Fibroblast of upper back skin (primary cell): Measurements from ENCODE around the gene UGT1A7.
"Not testable (repeated sequence)": the region's sequence is repeated elsewhere in the genome, so short reads cannot be mapped to it uniquely, and the experiment has no call there.

Experiments used
- DNase-seq: peaks from one replicate; pipeline ENCODE4 v3.0.0-alpha.2; 2013

Gene UGT1A7

DNA sequence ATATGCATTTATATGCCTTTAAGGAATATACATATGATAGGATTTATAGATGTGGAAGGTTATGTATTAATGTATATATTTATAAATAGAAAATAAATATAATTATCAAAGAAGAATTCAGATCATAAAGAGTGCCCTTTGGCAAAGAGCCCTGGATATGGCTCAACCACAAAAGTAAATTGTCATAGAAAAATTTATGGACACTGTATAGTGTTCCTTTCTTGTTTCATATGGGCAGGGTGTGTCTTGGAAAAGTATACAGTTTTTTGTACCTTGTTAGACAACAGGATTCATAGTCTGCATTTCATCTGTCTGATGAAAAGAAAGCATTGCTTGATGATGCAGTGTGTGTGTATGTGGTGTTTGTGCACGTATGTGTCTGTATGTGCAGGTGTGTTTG, 2.9 kb downstream of the UGT1A7 start:
- no peak for DNase-seq

DNA sequence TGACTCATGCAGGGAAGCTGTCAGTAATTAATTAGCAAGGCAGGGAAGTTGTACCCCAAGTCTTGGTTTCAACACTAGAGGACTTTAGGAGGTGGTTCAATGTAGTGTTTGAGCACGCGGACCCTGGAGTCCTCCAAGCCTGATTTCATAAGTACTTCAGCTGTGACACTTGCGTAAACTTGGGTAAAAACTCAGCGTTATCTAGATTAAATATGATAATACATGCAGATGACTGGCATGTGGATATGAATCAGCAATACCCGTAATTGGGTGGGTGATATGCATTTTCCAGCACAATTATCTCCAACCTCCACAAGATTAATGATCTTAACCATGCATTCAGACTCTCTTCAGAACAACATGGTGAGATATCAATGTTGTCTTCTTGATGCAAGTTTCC, 5.2 kb downstream of the UGT1A7 start:
- DNase-seq: no peak

DNA sequence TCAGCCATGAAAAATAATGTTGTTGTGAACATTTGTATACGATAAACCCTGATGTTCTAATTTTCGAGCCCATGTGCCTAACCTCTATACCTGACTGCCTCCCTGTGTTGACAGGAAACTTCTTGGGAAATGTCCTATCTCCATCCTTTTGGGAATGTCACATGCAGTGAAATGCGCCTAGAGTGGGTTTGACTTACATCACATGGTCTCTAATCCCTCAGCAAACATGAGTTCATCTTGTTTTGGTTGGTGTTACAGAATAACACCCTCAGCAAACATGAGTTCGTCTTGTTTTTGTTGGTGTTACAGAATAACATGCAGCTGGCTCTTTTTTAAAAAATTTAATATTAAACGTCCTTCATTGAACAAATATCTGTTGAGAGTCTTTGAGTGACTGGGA, 6.6 kb downstream of the UGT1A7 start:
- no peak for DNase-seq

DNA sequence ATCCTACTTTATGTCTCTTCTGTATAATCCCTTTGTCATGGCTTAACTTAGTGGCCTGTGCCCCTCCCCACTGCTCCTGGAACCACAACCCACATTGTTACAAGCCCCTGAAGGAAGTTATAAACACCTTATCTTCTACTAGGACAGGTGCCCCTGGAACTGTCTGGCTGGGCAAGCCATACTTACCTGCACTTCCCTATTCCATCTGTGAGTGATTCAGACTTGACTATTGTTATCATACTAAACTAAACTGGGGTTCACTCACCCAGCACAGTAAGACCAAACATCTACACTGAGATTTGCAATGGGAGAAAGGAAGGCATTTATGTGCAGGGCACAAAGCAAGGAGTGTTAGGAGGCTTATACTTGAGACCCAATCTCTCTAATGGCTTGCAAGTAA, 7.3 kb downstream of the UGT1A7 start:
- DNase-seq: no peak

DNA sequence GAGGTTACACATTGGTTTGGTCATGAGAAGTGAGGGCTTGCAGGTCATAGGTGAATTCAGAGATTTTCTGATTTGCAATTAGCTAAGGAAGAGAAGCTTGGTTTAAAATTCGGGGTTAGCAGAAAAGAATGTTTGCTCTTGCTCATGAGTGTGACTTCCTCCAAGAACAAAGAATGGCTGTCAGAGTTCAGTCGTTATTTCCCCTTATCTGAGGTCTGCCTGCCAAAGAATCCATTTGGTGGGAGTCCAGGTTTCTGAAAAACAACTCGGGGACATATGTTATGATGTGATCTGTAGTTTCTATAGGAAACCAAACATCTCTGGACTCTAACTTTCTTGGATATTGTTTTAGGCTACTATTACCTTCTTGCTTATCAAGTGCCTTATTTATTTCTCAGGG, 7.8 kb downstream of the UGT1A7 start:
- DNase-seq: no peak

DNA sequence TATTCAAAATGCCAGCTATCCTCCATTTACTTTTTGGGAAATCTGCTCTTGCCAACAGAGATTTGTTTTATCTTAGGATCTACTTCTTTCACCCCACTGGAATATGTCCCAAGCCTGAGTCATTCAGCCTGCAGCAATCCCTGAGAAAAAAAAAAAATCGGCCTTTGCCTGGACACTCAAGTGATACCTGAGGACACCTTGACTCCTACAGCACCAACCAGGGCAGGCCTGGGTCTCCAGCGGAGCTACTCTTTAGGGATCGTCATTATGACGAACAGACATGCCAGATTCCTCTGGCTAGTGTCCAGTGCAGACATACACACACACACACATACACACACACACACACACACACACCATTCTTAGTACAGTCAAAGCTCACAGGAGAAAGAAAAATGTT, 8.7 kb downstream of the UGT1A7 start:
- no peak for DNase-seq

DNA sequence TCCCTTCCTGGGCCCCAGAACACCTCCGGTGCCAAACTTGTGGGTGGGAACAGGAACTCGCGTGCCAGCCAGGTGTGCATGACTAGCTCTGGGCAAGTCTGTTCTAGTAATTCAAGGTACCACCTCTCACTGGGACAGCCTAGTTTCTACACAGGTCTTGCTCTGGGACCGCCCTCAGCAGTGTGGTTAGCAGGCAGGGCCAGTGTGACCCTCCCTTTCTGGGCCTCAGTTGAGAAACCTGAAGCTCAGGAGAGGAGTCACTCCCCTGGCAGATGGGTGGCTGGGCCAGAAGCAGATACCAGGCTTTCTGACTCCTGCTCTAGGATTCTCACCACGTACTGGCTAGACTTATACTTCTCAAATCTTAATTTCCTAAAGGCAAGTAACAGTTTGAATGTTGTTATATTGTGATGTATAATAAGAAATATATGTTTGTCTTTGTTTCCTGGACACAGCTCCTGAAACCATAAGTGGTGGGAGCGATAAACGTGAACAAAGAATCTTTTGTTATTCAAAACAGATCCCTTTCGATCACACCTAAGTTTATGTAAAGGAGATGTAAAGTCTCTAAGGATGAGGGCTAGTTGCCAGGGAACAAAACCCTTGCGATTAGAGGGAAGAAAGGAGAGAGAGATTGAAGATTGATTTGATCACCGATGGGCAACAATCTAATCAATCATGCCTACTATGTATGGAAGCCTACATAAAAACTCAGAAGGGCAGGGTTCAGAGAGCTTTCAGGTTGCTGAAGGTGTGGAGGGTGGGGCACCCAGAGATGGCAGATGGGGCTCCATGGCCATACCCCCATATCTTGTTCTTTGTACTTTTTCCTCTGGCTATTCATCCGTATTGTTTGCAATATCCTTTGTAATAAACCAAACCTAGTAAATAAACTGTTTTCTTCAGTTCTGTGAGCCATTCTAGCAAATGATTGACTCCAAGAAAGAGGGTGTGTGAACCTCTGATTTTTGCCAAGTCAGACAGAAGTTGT, 10.0 kb downstream of the UGT1A7 start:
- DNase-seq: no peak

DNA sequence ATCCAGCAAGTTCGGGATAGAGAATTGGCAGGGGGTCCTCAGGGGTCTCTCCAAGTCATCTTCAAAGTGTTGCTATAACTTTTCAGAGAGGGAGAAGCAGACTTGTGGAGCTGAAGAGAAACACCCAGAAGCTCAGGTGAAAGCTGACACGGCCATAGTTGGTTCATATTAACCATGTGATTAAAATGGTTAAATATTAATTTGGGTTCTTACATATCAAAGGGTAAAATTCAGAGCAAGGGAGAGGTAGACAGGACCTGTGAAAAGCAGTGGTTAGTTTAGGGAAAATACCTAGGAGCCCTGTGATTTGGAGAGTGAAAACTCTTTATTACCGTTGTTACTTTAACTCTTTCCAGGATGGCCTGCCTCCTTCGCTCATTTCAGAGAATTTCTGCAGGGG, 10.9 kb downstream of the UGT1A7 start, which contains the start of gene UGT1A6:
Gene UGT1A6, plus strand, starts transcription at position 243 of the 400 bp plus-strand sequence. Its CDS starts 115 bp downstream, at position 358.
- DNase-seq: no peak

DNA sequence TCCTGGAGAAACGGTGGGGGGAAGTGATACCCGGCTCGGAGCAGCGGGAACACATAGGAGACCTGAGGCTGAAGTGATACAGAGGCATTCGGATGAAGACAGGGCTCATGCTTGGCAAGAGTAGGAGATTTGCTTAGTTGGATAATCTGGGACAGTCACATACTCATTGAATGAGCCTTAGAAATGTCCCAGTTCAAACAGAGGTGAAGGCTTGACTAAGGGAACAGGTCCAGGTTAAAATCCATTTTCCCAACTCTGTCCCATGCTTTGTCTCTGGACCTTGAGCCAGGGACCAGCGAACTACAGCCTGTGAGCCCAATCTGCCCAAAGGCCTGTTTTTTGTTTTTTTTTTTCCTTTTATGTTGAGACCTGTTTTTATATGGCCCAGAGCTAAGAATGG, 12.3 kb downstream of the UGT1A7 start:
- DNase-seq: no peak

DNA sequence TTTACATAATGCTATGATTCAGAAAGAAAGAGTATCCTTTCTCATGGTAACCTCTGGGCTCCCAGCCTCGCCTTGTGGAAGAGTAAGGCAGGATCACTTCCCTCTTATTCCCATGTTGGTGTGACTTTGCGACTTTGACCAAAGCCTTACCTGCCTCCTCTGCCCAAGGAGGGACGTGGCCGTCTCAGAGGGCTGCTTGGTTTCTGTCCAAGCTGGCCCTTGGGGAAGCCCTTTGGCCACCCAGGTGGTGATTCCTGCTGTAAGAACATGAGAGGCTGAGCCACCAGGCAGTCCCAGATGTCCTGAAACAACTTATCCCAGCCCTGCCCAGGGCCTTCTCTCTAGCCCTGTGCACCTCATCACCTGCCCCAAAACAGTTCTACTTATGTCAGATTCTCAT, 17.0 kb downstream of the UGT1A7 start:
- no peak for DNase-seq

DNA sequence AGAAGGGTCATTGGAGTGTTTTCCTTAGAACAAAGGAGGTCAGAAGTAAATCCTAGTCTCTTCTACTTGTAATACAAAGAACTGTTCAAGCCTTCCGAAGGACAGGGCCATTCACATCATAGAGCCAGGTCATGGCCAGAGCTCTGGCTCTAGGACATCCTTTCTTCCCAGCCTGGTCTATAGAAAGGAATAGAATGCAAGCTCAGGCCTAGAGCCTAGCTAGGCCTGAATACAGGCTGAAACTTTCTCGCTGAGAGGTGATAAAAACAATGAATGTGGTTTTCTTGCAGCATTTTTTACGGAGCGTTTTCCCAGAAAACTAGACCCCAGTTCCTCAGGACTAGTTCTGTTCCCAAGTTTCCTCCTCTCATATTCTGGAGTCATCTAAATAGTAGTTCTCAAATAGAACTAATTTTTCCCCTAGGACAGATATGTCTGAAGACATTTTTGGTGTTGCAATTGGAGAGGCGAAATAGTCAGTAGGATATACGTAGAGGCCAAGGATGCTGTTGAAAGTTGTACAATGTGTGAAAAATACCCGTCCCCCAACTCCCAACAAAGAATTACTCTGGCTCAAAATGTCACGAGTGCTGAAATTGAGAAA, 17.8 kb downstream of the UGT1A7 start:
- DNase-seq: no peak

DNA sequence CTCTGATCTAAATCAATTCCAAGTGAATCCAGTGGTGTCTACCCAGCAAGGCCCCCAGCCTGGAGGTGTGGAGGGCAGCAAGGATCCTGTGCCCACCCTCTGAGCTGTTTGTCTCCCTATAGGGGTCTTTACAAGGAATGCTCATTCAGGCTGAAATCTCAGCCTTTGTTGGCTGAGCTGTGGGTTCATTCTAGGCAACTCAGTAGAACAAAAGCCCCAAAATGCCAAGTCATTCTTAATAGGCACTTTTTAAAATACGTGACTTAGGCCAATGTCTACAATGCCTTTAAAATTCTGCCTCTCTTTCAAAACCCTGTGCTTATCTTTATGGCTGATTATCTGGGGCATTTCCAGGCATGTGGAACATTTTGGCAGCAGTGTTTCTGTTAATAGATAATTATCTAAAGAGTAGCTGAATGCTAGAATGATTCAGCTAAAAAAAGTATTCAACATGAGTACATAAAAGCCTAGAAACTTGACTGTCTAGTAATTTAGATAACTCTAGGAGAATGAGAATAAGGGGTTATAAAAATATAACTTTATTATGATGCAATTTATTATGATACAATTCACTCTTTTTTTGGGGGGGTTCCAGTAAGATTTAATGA, 18.4 kb downstream of the UGT1A7 start:
- peak; percentile 24 for DNase-seq

DNA sequence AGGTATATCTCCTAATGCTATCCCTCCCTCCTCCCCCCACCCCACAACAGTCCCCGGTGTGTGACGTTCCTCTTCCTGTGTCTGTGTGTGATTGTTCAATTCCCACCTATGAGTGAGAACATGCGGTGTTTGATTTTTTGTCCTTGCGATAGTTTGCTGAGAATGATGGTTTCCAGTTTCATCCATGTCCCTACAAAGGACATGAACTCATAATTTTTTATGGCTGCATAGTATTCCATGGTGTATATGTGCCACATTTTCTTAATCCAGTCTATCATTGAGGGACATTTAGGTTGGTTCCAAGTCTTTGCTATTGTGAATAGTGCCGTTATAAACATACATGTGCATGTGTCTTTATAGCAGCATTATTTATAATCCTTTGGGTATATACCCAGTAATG, 19.1 kb downstream of the UGT1A7 start:
- not testable (repeated sequence) for DNase-seq

DNA sequence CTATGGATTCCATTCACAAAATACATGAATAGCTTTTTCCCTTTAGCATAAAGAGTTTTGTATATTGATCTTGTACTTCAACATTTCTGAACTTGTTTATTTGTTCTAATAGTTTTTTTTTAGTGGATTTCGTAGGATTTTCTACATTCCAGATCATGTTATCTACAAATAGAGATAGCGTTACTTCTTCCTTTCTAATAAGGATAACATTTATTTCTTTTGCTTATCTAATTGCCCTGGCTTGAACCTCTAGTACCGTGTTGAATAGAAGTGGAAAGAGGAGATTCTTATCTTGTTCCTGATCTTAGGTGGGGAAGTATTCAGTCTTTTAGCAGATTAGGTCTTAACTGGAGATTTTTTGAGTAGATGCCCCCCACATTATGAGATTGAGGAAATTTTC, 20.5 kb downstream of the UGT1A7 start:
- no peak for DNase-seq

DNA sequence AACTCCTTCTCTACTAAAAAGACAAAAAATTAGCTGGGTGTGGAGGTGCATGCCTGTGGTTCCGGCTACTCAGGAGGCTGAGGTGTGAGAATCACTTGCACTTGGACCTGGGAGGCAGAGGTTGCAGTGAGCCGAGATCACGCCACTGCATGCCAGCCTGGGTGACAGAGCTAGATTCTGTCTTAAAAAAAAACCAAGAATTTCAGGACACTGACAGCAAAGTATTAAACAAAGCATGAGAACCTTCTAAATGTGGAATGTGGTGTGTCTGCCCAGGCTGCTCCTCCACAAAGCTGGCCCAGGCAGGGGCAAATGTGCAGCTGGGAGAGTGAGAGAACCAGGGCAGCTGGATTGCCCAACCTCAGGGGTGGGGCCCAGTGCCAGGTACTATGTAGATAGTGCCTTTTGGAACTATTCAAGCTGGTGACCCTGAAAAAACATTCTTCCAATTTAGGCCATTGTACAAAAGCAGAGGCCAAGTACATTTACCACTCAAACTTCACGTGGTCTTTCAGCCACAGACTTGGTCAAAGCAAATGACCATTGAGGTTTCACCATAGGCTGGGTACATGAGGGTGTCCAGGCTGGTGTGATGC, 24.3 kb downstream of the UGT1A7 start:
- DNase-seq: no peak

DNA sequence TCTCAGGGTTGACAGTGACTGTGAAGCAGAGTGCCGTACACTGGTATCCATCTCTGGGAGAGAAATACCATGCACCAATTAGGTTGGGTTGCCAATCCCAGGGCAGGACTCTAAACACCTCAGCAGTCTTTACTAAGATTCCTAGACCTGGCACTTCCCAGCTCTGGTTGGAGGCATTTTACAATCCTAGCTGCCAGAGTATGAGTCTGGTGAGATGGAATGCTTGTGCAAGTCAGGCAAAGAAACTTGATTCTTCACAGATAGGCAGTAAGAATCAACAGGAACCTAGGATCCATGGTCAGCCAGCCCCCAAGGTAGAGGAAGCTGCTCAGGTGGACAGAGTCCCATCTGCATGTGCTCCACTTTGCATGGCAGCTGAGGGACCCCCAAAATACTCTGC, 25.0 kb downstream of the UGT1A7 start:
- DNase-seq: peak; percentile 12

DNA sequence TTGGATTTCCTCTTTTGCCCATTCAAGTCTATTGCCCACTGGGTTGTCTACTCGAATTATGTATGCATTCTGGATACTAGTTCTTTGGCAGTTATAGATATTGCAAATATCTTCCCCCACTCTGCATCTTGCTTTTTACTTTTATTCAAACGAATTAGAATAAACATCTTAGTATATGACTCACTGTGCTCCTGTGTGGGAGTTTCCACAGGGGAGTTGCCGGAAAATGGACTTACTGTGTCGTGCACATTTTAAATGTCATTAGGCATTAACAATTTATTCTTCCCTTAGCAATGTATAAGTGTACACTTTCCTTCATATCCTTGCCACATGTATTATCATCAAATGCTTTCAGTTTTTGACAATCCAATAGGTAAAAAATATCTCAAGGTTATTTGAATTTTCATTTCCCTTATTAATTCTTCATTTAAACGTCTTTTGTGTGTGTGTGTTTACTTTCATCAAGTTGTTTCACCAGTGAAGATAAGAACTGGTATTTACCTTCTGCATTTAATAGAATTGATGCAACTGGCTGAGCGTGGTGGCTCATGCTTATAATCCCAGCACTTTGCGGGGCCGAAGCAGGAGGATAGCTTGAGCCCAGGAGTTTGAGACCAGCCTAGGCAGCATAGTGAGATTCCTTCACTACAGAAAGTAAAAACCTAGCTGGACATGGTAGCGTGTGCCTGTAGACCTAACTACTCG, 26.4 kb downstream of the UGT1A7 start:
- DNase-seq: no peak

DNA sequence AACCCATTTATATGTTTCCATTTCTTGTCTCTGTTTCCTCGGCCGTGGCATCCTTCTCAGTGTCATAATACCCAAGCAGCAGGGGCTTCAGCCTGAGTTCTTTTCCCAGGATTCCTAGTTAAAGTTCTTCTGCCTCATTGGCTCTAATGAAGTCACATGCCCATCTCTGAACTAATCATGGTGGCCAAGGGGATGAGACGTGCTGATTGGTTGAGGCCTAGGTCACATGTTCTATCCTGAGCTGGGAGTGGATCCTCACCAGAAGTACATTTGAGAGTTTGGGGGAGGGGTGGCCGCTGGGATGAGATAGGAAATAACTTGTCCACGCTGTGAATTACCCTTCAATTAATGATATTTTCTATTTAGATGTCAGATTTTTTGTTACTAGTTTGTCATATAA, 27.2 kb downstream of the UGT1A7 start:
- no peak for DNase-seq

DNA sequence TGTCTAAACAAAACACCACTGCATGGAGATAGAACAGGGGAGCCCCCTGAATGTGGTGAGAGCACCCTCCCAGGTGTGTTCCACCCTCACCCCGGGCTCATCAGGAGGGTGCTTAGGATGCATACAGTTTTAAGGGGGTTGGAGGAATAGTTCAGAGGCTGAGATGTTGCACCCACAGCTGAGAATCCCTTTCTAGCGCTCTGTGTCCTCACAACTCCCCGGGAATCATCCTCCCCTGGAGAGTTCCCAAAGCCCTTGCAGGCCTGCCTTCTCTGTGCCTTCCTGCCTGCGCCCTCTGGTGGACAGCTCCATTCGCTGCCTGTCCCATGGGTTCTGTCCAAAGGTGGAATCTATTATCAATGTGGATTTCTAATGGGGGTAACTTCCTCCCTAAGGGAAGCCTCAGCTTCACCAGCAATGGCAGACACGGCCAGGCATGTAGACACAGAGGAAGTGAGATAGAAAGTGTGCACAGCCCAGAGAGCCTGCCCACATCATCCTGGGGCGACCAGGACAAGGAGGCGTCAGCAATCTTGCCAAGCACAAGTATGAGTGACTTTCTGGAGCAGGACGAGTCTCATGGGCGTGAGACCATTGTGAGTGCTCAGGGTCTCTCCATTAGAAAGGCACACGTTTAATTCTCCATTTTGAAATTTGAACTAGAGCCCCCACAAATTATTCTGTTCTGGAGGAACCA, 29.8 kb downstream of the UGT1A7 start:
- peak; percentile 75 for DNase-seq

DNA sequence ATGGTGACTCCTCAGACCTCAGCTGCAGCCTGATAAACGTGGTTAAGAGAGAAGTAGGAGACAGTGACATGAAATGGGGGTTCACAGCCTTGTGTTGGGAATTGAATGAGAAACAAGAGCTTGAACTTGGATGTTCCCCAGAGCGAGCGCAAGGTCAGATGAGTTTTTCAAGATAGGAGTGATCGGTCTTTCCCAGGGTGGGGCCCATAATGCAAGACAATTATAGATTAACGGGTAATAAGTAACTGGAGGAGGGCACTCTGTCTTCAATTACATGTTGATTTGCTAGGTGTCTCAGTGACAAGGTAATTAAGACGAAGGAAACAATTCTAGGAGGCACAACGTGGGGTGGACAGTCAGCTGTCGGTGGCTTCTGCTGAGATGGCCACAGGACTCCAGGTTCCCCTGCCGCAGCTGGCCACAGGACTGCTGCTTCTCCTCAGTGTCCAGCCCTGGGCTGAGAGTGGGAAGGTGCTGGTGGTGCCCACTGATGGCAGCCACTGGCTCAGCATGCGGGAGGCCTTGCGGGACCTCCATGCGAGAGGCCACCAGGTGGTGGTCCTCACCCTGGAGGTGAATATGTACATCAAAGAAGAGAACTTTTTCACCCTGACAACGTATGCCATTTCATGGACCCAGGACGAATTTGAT, 31.0 kb downstream of the UGT1A7 start, which contains the start of gene UGT1A5:
Gene UGT1A5, plus strand, starts transcription at position 297 of the 651 bp plus-strand sequence. Its CDS starts 85 bp downstream, at position 382.
- DNase-seq: no peak

DNA sequence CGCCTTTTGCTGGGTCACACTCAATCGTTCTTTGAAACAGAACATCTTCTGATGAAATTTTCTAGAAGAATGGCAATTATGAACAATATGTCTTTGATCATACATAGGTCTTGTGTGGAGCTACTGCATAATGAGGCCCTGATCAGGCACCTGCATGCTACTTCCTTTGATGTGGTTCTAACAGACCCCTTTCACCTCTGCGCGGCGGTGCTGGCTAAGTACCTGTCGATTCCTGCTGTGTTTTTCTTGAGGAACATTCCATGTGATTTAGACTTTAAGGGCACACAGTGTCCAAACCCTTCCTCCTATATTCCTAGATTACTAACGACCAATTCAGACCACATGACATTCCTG, 31.5 kb downstream of the UGT1A7 start:
- no peak for DNase-seq

DNA sequence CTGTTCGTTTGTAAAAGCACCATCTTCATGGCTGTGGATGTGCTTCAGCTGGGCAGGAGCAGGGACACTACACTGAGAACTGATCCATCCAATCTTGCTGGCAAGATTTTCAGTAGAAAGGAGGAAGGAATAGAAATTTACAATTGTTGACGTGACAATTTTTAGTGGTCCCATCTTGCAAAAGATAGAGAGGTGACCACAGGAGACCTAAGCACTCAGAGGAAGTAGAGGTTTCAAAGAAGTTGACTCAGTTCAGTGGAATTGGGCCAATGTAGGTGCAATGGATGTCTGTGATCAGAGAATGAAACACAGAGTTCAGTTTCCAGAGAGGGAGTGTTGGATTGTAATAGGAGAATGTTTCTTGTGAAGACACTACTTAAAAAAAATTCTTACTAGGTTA, 32.4 kb downstream of the UGT1A7 start:
- DNase-seq: no peak
